IPS-18c (cell line): Measurements from ENCODE around the gene PHETA1.
"Not testable (repeated sequence)": the region's sequence is repeated elsewhere in the genome, so short reads cannot be mapped to it uniquely, and the experiment has no call there.

ENCODE experiments used
- H3K4me3 ChIP-seq: 2 replicates; pipeline ENCODE4 v1.7.0; 2013; ENCODE audit warnings: low read depth, mild to moderate bottlenecking, low read length, moderate library complexity; ENCODE audit not compliant: insufficient read depth
- H3K9me3 ChIP-seq: one replicate; pipeline ENCODE4 v1.6.1; 2013; ENCODE audit warnings: mild to moderate bottlenecking, low read length, moderate library complexity; ENCODE audit not compliant: control insufficient read depth, insufficient read depth

The PHETA1 gene

GRCh38 chr12:111407377-111408115 is 38.7 kb upstream of the PHETA1 start:
- Histone ChIP-seq H3K4me3 (peak overlapping the region; percentile 73; the same call in 1 of the 2 replicates), H3K9me3 (no peaks in the 10 kb centered on the region)

DNA sequence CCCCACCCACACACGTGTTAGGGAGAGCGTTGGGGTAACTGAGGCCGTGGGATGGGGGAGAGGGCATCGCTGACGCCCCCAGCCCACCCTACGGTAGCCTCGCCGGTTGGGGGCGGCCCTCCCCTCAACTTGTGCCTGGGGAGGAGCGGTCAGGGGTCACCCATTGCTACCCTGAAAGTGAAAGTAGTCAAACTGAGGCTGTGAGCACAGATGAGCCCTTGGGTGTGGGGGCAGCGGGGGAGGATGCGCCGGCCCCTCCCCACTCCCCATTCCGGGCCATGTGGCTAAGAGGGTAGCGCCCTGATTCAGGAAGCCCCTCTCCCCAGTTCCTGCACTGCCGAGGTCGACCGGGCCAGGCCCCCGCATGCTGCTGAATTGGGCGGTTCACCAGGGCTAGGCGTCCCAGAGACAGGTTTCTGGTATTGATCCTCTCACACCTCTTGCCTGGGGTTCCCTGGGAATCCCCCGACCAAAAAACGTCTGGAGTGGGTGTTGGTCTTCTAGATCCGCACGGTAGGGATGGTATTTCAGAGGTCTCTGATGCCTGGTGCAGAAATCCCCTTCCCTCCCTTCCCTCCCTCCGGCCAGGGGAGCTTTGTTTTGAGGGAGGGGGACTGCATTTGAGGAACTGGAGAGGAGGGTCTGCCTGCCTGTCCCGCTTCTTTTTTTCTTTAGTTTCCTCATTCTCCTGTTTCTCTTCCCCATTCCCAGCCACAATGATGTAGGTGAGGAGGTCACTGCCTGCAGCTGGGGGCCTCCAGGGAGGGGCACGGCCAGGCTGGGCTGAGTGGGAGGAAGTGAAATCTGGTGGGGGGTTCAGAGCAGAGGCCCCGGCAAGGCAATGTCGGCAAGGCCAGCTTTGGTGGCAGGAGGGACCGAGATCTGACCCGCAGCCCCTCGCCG is 37.8 kb upstream of the PHETA1 start:
- H3K4me3 ChIP-seq = peak overlapping the region; percentile 73
- no peaks in the 10 kb centered on the region for H3K9me3 ChIP-seq

DNA sequence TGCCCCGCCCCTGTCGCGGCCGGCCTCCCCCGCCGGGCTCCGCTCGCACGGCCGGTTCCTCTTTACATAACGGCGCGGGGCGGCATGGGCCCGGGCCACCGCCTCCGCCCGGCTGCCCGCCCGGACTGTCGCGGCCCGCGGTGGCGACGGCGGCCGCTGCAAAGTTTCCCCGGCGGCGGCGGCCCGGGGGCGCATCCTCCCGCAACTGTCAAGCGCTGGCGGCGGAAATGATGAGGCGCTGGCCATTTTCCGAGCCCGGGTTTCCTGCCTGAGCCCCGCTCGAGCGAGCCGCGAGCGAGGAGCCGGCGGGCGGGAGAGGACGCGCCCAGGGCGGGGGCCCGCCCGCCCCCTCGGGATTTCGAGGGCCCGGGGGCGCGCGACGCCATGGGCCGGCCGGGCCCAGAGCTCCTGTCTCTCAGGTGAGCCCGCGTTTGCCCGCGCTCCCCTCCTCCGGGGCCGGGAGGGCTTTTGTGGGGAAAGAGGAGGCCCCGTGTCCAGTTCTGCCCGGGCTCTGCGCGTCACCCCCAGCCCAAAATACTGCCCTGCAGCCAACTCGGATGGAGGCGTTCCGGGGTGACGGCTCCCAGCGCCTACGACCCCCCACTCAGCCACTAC is 37.1 kb upstream of the PHETA1 start, which contains the start of gene SH2B3:
Gene SH2B3 (plus strand): TSS at position 65 of the 615 bp plus-strand sequence. CDS start 12,223 bp downstream, outside the sequence.
- H3K4me3 ChIP-seq = peak within 1 kb of the TSS; percentile 73
- H3K9me3 ChIP-seq = no peaks in the 10 kb centered on the region

- H3K4me3 ChIP-seq = peak overlapping the region; percentile 73
Measured at GRCh38 chr12:111405149-111405858, 36.4 kb upstream of the PHETA1 start.

GRCh38 chr12:111404362-111405148 is 35.7 kb upstream of the PHETA1 start:
- Histone ChIP-seq H3K4me3 (peak overlapping the region; percentile 73), H3K9me3 (no peaks in the 10 kb centered on the region)

More at GRCh38 chr12:111405149-111405858, 36.4 kb upstream of the PHETA1 start:
- no peaks in the 10 kb centered on the region for H3K9me3 ChIP-seq

DNA sequence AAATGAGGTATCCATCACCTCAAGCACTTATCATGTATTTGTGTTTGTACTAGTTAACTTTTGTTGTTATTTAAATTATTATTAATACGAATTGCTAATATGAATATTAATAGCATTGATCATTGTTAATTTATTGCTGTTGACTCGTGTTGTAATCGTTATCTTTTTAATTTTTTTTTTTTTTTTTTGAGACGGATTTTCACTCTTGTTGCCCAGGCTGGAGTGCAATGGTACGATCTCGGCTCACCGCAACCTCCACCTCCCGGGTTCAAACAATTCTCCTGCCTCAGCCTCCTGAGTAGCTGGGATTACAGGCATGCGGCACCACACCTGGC is 33.6 kb upstream of the PHETA1 start:
- not testable (repeated sequence) for H3K4me3 ChIP-seq

DNA sequence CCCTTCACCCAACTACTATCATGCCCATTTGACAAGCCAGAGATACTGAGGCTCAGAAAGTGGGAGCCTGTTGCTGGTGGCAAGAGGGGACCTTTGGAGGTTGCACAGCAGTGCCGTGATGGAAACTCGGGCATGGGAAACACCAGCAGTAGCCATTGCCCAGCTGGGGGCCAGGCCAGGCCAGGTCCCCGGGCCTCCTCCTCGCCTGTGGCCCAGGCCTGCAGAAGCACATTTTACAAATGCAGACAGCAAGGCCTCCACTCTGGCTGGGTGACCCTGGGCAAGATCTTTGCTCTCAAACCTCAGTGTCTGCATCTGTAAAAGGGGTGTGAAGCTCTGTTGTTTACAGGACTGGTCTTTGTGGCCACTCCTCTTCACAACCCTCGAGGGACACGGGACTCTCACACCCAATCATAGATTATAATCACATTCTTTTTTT is 32.3 kb upstream of the PHETA1 start:
- Histone ChIP-seq H3K9me3 (no peaks in the 10 kb centered on the region), H3K4me3 (no peak overlapping the region)

More for the DNA sequence above, 33.6 kb upstream of the PHETA1 start:
- not testable (repeated sequence) for H3K9me3 ChIP-seq

DNA sequence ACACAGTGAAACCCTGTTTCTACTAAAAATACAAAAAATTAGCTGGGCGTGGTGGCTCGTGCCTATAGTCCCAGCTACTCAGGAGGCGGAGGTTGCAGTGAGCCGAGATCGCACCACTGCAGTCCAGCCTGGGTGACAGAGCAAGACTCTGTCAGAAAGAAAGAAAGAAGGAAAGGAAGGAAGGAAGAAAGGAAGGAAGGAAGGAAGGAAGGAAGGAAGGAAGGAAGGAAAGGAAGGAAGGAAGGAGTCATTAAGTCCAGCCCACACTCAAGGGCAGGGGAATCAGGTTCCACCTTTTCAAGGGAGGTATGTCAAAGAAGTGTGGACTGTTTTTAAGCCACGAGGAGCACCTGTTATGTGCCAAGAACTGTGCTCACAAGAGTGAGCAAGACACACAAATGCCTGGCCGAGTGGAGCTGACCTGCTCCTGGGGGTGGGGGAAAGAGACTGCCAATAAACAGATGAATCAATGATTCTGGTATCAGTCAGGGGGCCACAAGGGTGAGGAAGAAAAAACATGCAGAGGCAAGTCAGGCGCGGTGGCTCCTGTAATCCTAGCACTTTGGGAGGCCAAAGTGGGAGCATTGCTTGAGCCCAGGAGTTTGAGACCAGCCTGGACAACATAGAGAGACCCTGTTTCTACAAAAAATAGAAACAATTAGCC is 31.0 kb upstream of the PHETA1 start:
- H3K9me3 ChIP-seq, H3K4me3 ChIP-seq: not testable (repeated sequence)

DNA sequence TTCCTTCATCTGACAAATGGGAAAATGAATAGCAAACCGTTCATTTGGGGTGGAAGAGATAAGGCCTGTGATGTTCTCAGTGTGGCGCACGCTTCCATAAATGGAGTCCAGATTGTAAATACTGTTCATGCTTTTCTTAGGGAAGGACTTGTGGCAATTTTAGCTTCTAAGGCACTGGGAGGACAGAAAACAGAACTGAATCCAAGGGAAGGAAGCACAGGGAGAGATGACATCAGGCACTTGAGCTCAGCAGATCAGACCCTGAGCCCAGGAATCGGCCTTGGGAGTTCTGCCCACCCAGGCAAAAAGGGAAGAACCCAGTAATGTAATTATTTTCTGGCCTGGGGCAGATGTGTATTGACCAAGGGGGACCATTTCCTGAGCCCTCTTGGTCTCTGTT is 29.6 kb upstream of the PHETA1 start:
- H3K4me3 ChIP-seq = no peak overlapping the region
- no peaks in the 10 kb centered on the region for H3K9me3 ChIP-seq

- no peak overlapping the region for H3K4me3 ChIP-seq
- peaks cover 2% of the 10 kb centered on the region for H3K9me3 ChIP-seq
Measured at GRCh38 chr12:111396726-111397445, 28.0 kb upstream of the PHETA1 start.

GRCh38 chr12:111396271-111396670 is 27.4 kb upstream of the PHETA1 start:
- H3K4me3 ChIP-seq, H3K9me3 ChIP-seq: not testable (repeated sequence)

- peaks cover 2% of the 10 kb centered on the region for H3K9me3 ChIP-seq
- no peak overlapping the region for H3K4me3 ChIP-seq
Measured at GRCh38 chr12:111395336-111396187, 26.7 kb upstream of the PHETA1 start.

GRCh38 chr12:111394480-111394879 is 25.6 kb upstream of the PHETA1 start:
- Histone ChIP-seq H3K9me3 (peaks cover 2% of the 10 kb centered on the region), H3K4me3 (no peak overlapping the region)

- Histone ChIP-seq H3K9me3 (peaks cover 2% of the 10 kb centered on the region), H3K4me3 (no peak overlapping the region)
Measured at GRCh38 chr12:111393700-111394300, 24.9 kb upstream of the PHETA1 start.
